ENCODE results near the gene OLFML2A.

Gene OLFML2A

DNA sequence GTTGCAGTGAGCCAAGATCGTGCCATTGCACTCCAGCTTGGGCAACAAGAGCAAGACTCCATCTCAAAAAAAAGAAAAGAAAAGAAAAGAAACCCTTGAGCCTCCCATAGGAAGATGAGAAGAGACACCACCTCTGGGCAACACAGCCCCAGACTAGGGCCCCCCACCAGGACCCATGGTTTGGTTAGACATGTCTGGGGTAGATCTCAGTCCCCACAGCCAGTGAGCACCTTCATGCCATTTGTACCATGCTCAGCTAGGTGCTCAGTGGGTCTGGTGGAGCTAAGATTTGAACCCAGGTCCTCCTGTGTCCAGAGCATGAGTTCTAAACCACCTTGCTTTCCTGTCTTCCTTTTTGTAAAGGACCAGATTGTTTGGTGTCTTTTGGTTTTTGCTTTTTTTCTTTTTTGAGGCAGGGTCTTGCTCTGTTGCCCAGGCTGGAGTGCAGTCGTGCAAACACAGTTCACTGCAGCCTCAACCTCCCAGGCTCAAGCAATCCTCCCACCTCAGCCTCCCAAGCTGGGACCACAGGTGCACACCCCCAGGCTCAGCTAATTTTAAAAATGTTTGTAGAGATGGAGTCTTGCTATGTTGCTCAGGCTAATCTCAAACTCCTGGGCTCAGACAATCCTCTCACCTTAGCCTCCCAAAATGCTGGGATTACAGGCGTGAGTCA is 11.7 kb downstream of the OLFML2A start:
- H3K36me3 ChIP-seq (ENCODE audit: insufficient read depth, low read length): no peaks in the 10 kb centered on the region
- no peaks in the 10 kb centered on the region for H3K79me2 ChIP-seq (ENCODE audit: insufficient read depth, low read length)
- no peak overlapping the region for H3K27ac ChIP-seq (ENCODE audit: low read depth, low read length, poor library complexity, severe bottlenecking)
- no peaks in the 10 kb centered on the region for H3F3A ChIP-seq (ENCODE audit: insufficient read depth, low read length)
- H3K9ac ChIP-seq (ENCODE audit: low read length): no peak overlapping the region
- H4K20me1 ChIP-seq (ENCODE audit: insufficient read depth, low read length): no peaks in the 10 kb centered on the region
- no peaks in the 10 kb centered on the region for H3K9me2 ChIP-seq (ENCODE audit: low read depth, low read length)
- no peaks in the 10 kb centered on the region for H3K27me3 ChIP-seq (ENCODE audit: insufficient read depth, low read length)
- no peak overlapping the region for H3K4me3 ChIP-seq (ENCODE audit: low read depth, low read length, poor library complexity, severe bottlenecking)
- TF ChIP-seq CTCF (IDR thresholded peaks at IDR 0.05; ENCODE audit: low read length) (no peak), EZH2 (IDR thresholded peaks at IDR 0.05; ENCODE audit: borderline replicate concordance, low read length) (no peak)
- H3K9me3 ChIP-seq (ENCODE audit: low read length): no peaks in the 10 kb centered on the region
- no peak overlapping the region for H3K4me2 ChIP-seq (ENCODE audit: low read length)
- H2AFZ ChIP-seq (ENCODE audit: low read length): no peak overlapping the region
- peaks cover 7% of the 10 kb centered on the region for H3K4me1 ChIP-seq (ENCODE audit: insufficient read depth, low read length, severe bottlenecking)

- Histone ChIP-seq H4K20me1 (ENCODE audit: insufficient read depth, low read length) (no peaks in the 10 kb centered on the region), H3K79me2 (ENCODE audit: insufficient read depth, low read length) (no peaks in the 10 kb centered on the region), H3K4me2 (ENCODE audit: low read length) (no peak overlapping the region), H3K4me3 (ENCODE audit: low read depth, low read length, poor library complexity, severe bottlenecking) (no peak overlapping the region), H3K9ac (ENCODE audit: low read length) (no peak overlapping the region), H3K9me2 (ENCODE audit: low read depth, low read length) (no peaks in the 10 kb centered on the region), H3F3A (ENCODE audit: insufficient read depth, low read length) (no peaks in the 10 kb centered on the region), H3K27ac (ENCODE audit: low read depth, low read length, poor library complexity, severe bottlenecking) (no peak overlapping the region), H3K4me1 (ENCODE audit: insufficient read depth, low read length, severe bottlenecking) (peaks cover 7% of the 10 kb centered on the region), H3K27me3 (ENCODE audit: insufficient read depth, low read length) (no peaks in the 10 kb centered on the region), H3K36me3 (ENCODE audit: insufficient read depth, low read length) (no peaks in the 10 kb centered on the region), H2AFZ (ENCODE audit: low read length) (no peak overlapping the region), H3K9me3 (ENCODE audit: low read length) (no peaks in the 10 kb centered on the region)
- TF ChIP-seq EZH2 (IDR thresholded peaks at IDR 0.05; ENCODE audit: borderline replicate concordance, low read length) (no peak), CTCF (IDR thresholded peaks at IDR 0.05; ENCODE audit: low read length) (no peak)
These were observed 12.6 kb downstream of the OLFML2A start for GRCh38 chr9:124789531-124789930.

- Histone ChIP-seq H3K4me1 (ENCODE audit: insufficient read depth, low read length, severe bottlenecking) (peaks cover 7% of the 10 kb centered on the region), H3K9me3 (ENCODE audit: low read length) (no peaks in the 10 kb centered on the region), H2AFZ (ENCODE audit: low read length) (no peak overlapping the region), H3K27ac (ENCODE audit: low read depth, low read length, poor library complexity, severe bottlenecking) (no peak overlapping the region), H3K9me2 (ENCODE audit: low read depth, low read length) (no peaks in the 10 kb centered on the region), H3K27me3 (ENCODE audit: insufficient read depth, low read length) (no peaks in the 10 kb centered on the region), H3F3A (ENCODE audit: insufficient read depth, low read length) (no peaks in the 10 kb centered on the region), H3K4me3 (ENCODE audit: low read depth, low read length, poor library complexity, severe bottlenecking) (no peak overlapping the region), H3K36me3 (ENCODE audit: insufficient read depth, low read length) (no peaks in the 10 kb centered on the region), H3K4me2 (ENCODE audit: low read length) (no peak overlapping the region), H3K9ac (ENCODE audit: low read length) (no peak overlapping the region), H4K20me1 (ENCODE audit: insufficient read depth, low read length) (no peaks in the 10 kb centered on the region), H3K79me2 (ENCODE audit: insufficient read depth, low read length) (no peaks in the 10 kb centered on the region)
- no peak for TF ChIP-seq CTCF (IDR thresholded peaks at IDR 0.05; ENCODE audit: low read length)
- no peak for TF ChIP-seq EZH2 (IDR thresholded peaks at IDR 0.05; ENCODE audit: borderline replicate concordance, low read length)
These were observed 13.4 kb downstream of the OLFML2A start for GRCh38 chr9:124790301-124790700.

All from OCI-LY1 (cell line).